ENCODE data around the gene MMP14.

MMP14 gene

GRCh38 chr14:22886500-22887259 lies 50.3 kb downstream of the MMP14 start:
- DNase-seq, result peak; percentile 88

- DNase-seq, result peak; percentile 87
These were observed 51.0 kb downstream of the MMP14 start for GRCh38 chr14:22887260-22887989.

GRCh38 chr14:22887990-22888378 lies 51.6 kb downstream of the MMP14 start:
- no peak for DNase-seq

GRCh38 chr14:22888662-22889061 lies 52.3 kb downstream of the MMP14 start:
- peak; percentile 44 for DNase-seq

GRCh38 chr14:22890416-22890815 lies 54.0 kb downstream of the MMP14 start:
- no peak for DNase-seq

- no peak for DNase-seq
These were observed 56.1 kb downstream of the MMP14 start for GRCh38 chr14:22892488-22892887.

- no peak for DNase-seq
These were observed 57.3 kb downstream of the MMP14 start for GRCh38 chr14:22893706-22894105.

GRCh38 chr14:22895402-22895801 lies 59.0 kb downstream of the MMP14 start:
- no peak for DNase-seq

GRCh38 chr14:22896356-22896755 lies 60.0 kb downstream of the MMP14 start:
- no peak for DNase-seq

- no peak for DNase-seq
These were observed 60.4 kb downstream of the MMP14 start for GRCh38 chr14:22896760-22897159.

- DNase-seq, result peak; percentile 97
These were observed 61.0 kb downstream of the MMP14 start for GRCh38 chr14:22897357-22897756.

Data from hematopoietic multipotent progenitor cell treated with erythropoietin and hydrocortisone succinate and interleukin-3 and kit ligand, for 6 days (in vitro differentiated cells).